K562 (cell line): ENCODE results near the gene LSM4. TPM values are rescaled to one million over a fixed set of nuclear protein-coding genes. Genes with fewer than 3 reads are reported as not detected.

Experiments used
- DIDO1 ChIP-seq: fragments of 450-650 bp; IDR thresholded peaks from 2 replicates; pipeline ENCODE4 v1.6.1; 2016; ENCODE audit warnings: low read depth, missing biosample characterization, missing genetic modification characterization
- EP400 ChIP-seq: fragments of 450-650 bp; IDR thresholded peaks from 2 replicates; pipeline ENCODE4 v1.6.1; 2017; ENCODE audit warnings: antibody characterized with exemption, mild to moderate bottlenecking, moderate library complexity
- ILK ChIP-seq: fragments of 450-650 bp; IDR thresholded peaks from 2 replicates; pipeline ENCODE4 v1.6.1; 2016; ENCODE audit warnings: missing genetic modification characterization, low read depth, mild to moderate bottlenecking, missing compliant biosample characterization, moderate library complexity, borderline replicate concordance
- KDM1A ChIP-seq, 2 experiments: fragments of 450-650 bp; IDR thresholded peaks; 2 replicates each; pipeline ENCODE4 v1.6.1; 2016; ENCODE audit warnings: mild to moderate bottlenecking in 2 of 2
- RBM15 ChIP-seq: fragments of 200-400 bp; formaldehyde crosslinking; IDR thresholded peaks from 2 replicates; pipeline ENCODE4 v1.6.1; 2018; ENCODE audit warnings: mild to moderate bottlenecking, low read length, moderate library complexity; ENCODE audit not compliant: insufficient read depth
- RBM34 ChIP-seq: fragments of 200-400 bp; formaldehyde crosslinking; IDR thresholded peaks from 2 replicates; pipeline ENCODE4 v1.6.1; 2018; ENCODE audit warnings: low read length, borderline replicate concordance; ENCODE audit not compliant: insufficient read depth
- TBL1XR1 ChIP-seq, 2 experiments: IDR thresholded peaks; 2 replicates each; pipeline ENCODE4 v1.6.1; 2012; ENCODE audit warnings: improper control_type of control experiment in 2 of 2, low read length in 2 of 2, mild to moderate bottlenecking in 1 of 2
- TRIM25 ChIP-seq: fragments of 450-650 bp; IDR thresholded peaks from 2 replicates; pipeline ENCODE4 v1.7.0; 2016; ENCODE audit warnings: borderline replicate concordance
- ZNF121 ChIP-seq: sonication (generic); formaldehyde crosslinking; conservative IDR thresholded peaks from 2 replicates; pipeline ENCODE4 v1.8.0; 2022; ENCODE audit warnings: missing genetic modification reagents
- ZNF324 ChIP-seq: fragments of 250-450 bp; sonication (Bioruptor Pico); IDR thresholded peaks from 2 replicates; pipeline ENCODE4 v1.4.0; 2020; ENCODE audit warnings: mild to moderate bottlenecking
- polyA plus RNA-seq, 8 experiments: library from polyadenylated mRNA; depleted of rRNA in 4 of 8; stranded (reverse) in 5 of 8; unstranded in 3 of 8; fragments of >200 nt; fragmentation: Nextera tagmentation in 2 of 8; fragmentation: Illumina TruSeq in 1 of 8; extraction: Ambion mirVana in 2 of 8; extraction: Trizol in 1 of 8; gene quantifications; 2 replicates each; pipeline versions ENCODE4 v1.2.1 to v1.2.3, GENCODE V29; 2011 to 2014; ENCODE audit warnings: inconsistent platforms in 1 of 8, missing spikeins in 1 of 8
- total RNA-seq, 7 experiments: library from RNA; depleted of rRNA in 6 of 7; stranded (reverse); fragments of >200 nt in 6 of 7; fragmentation: Illumina TruSeq in 2 of 7; extraction: Trizol in 2 of 7; gene quantifications; 2 replicates each; pipeline versions ENCODE4 v1.2.1 to v1.2.3, GENCODE V29; 2011 to 2021; ENCODE audit warnings: low replicate concordance in 1 of 7
- TF ChIP-seq, protein P1 (sequence below), 2 experiments: fragments of 450-650 bp in 1 of 2; sonication (generic) in 1 of 2; formaldehyde crosslinking in 1 of 2; IDR thresholded peaks; 2 replicates each; pipeline versions ENCODE4 v1.7.1 to v1.9.0; 2016 to 2022; ENCODE audit warnings: inconsistent platforms in 1 of 2, mild to moderate bottlenecking in 1 of 2, missing genetic modification reagents in 1 of 2
- TF ChIP-seq, protein P2 (sequence below), 2 experiments: fragments of 450-650 bp in 1 of 2; sonication (generic) in 1 of 2; formaldehyde crosslinking; conservative IDR thresholded peaks; 2 replicates each; pipeline versions ENCODE4 v1.4.0 to v1.8.1; 2020 to 2022; ENCODE audit warnings: mild to moderate bottlenecking in 1 of 2, missing genetic modification reagents in 1 of 2
- TF ChIP-seq, protein P3 (sequence below): fragments of 450-650 bp; conservative IDR thresholded peaks from 2 replicates; pipeline ENCODE4 v1.6.1; 2016; ENCODE audit warnings: missing genetic modification characterization, low read depth, mild to moderate bottlenecking, missing compliant biosample characterization, moderate library complexity

Gene LSM4
- total and polyA plus RNA-seq, 9 of the 15 experiments (the other 6 are each of a cell fraction or from before 2014, with no cell fraction given), result 11.9 to 763 (median 202) TPM

GRCh38 chr19:18364826-18365528 lies 42.1 kb upstream of the LSM4 start (continued):
- TF ChIP-seq, protein P1, sequence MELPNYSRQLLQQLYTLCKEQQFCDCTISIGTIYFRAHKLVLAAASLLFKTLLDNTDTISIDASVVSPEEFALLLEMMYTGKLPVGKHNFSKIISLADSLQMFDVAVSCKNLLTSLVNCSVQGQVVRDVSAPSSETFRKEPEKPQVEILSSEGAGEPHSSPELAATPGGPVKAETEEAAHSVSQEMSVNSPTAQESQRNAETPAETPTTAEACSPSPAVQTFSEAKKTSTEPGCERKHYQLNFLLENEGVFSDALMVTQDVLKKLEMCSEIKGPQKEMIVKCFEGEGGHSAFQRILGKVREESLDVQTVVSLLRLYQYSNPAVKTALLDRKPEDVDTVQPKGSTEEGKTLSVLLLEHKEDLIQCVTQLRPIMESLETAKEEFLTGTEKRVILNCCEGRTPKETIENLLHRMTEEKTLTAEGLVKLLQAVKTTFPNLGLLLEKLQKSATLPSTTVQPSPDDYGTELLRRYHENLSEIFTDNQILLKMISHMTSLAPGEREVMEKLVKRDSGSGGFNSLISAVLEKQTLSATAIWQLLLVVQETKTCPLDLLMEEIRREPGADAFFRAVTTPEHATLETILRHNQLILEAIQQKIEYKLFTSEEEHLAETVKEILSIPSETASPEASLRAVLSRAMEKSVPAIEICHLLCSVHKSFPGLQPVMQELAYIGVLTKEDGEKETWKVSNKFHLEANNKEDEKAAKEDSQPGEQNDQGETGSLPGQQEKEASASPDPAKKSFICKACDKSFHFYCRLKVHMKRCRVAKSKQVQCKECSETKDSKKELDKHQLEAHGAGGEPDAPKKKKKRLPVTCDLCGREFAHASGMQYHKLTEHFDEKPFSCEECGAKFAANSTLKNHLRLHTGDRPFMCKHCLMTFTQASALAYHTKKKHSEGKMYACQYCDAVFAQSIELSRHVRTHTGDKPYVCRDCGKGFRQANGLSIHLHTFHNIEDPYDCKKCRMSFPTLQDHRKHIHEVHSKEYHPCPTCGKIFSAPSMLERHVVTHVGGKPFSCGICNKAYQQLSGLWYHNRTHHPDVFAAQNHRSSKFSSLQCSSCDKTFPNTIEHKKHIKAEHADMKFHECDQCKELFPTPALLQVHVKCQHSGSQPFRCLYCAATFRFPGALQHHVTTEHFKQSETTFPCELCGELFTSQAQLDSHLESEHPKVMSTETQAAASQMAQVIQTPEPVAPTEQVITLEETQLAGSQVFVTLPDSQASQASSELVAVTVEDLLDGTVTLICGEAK (IDR thresholded peaks at IDR 0.05), result peak; percentile 52; the same call in 1 of the 2 replicates
- TF ChIP-seq, protein P1 (CRISPR knock-in tag; IDR thresholded peaks at IDR 0.05), result no peak
- TF ChIP-seq RBM34, result no peak
- TF ChIP-seq TBL1XR1 (IDR thresholded peaks at IDR 0.05; ENCODE audit: low read length in 2 of 2), result peak in 1 of 2 experiments; percentile 87; a peak in 2 of 4 replicates
- no peak; the same call in 1 of the 2 replicates for TF ChIP-seq TRIM25
- 0 out of 2 replicates have a peak, but pooled peaks have one; percentile 52 for TF ChIP-seq ILK (tag)
- TF ChIP-seq DIDO1 (tag), result 0 out of 2 replicates have a peak, but pooled peaks have one; percentile 41
- TF ChIP-seq KDM1A (IDR thresholded peaks at IDR 0.05), result peak; percentile 74 to 76
- peak; percentile 92 for TF ChIP-seq EP400
- TF ChIP-seq ZNF121 (CRISPR knock-in tag), result 0 out of 2 replicates have a peak, but pooled peaks have one; percentile 6
- TF ChIP-seq, protein P2, sequence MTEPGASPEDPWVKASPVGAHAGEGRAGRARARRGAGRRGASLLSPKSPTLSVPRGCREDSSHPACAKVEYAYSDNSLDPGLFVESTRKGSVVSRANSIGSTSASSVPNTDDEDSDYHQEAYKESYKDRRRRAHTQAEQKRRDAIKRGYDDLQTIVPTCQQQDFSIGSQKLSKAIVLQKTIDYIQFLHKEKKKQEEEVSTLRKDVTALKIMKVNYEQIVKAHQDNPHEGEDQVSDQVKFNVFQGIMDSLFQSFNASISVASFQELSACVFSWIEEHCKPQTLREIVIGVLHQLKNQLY (CRISPR knock-in tag; conservative IDR thresholded peaks at IDR 0.05), result no peak
- TF ChIP-seq, protein P3, sequence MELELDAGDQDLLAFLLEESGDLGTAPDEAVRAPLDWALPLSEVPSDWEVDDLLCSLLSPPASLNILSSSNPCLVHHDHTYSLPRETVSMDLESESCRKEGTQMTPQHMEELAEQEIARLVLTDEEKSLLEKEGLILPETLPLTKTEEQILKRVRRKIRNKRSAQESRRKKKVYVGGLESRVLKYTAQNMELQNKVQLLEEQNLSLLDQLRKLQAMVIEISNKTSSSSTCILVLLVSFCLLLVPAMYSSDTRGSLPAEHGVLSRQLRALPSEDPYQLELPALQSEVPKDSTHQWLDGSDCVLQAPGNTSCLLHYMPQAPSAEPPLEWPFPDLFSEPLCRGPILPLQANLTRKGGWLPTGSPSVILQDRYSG (tag), result peak; percentile 90
- TF ChIP-seq RBM15, result no peak
- no peak for TF ChIP-seq ZNF324 (CRISPR knock-in tag)
